K562 (cell line): Measurements from ENCODE around the gene TMEM266. TPM values are rescaled to one million over a fixed set of nuclear protein-coding genes. Genes with fewer than 3 reads are reported as not detected.
"Not testable (repeated sequence)": the region's sequence is repeated elsewhere in the genome, so short reads cannot be mapped to it uniquely, and the experiment has no call there.

Experiments
- ATAC-seq: fragments of 200-7000 bp; cut with Tn5 transposase; 3 replicates; pipeline ENCODE4 v1.9.1; 2020; ENCODE audit warnings: moderate library complexity
- BruUV-seq: library from RNA; stranded (reverse); fragments of 400-500 nt; replicated peaks from 2 replicates; lab custom pipeline; 2021; lab: Mats Ljungman, UMichigan
- CTCF ChIA-PET: fragments of 300-600 bp; formaldehyde crosslinking; extraction: SDS; loops from one replicate; lab custom pipeline; 2021; ENCODE audit warnings: low intra/inter-chr PET ratio; lab: Yijun Ruan, JAX
- POLR2A ChIA-PET: fragments of 300-600, 350-650 bp; sonication (Branson Sonifier 250); formaldehyde crosslinking; extraction: SDS; loops from one replicate; lab custom pipeline; 2021; ENCODE audit warnings: antibody characterized with exemption, inconsistent platforms; lab: Yijun Ruan, JAX
- DNase-seq, 4 experiments: peaks; one replicate each; pipeline versions ENCODE4 v3.0.0 to v3.0.0-alpha.2; 2011 to 2018; ENCODE audit warnings: low spot score in 3 of 4, mixed read lengths in 3 of 4; ENCODE audit errors: extremely low read depth in 1 of 4
- FAIRE-seq: peaks from 2 replicates; lab custom pipeline; 2011; peaks lifted over from hg19 to GRCh38; lab: Jason Lieb, UNC
- H2AFZ ChIP-seq: 2 replicates; pipeline ENCODE4 v1.6.0; 2011; ENCODE audit warnings: low read depth, low read length, control low read depth, inconsistent platforms
- H3K27ac ChIP-seq: fragments of 200-600 bp; 3 replicates; pipeline ENCODE4 v1.8.0; 2011; ENCODE audit warnings: low read depth, mild to moderate bottlenecking, control low read depth, inconsistent platforms, low read length, moderate library complexity, mixed read lengths; ENCODE audit errors: extremely low read depth
- H3K27me3 ChIP-seq, 2 experiments: fragments of 300-600 bp in 1 of 2; 2 replicates in 1 of 2; 3 replicates in 1 of 2; pipeline versions ENCODE4 v1.6.0 to v1.8.0; 2011; ENCODE audit warnings: inconsistent platforms in 2 of 2, low read length in 2 of 2, mild to moderate bottlenecking in 1 of 2, mixed read lengths in 1 of 2, moderate library complexity in 1 of 2; ENCODE audit not compliant: control insufficient read depth in 2 of 2, insufficient read depth in 2 of 2
- H3K36me3 ChIP-seq: fragments of 300-600 bp; 3 replicates; pipeline ENCODE4 v1.8.0; 2011; ENCODE audit warnings: mild to moderate bottlenecking, low read length, inconsistent platforms; ENCODE audit not compliant: control insufficient read depth, insufficient read depth
- H3K4me1 ChIP-seq, 2 experiments: fragments of 200-600 bp in 1 of 2; replicated peaks in 1 of 2; 2 replicates in 1 of 2; 3 replicates in 1 of 2; pipeline versions ENCODE4 v1.5.1 to v1.8.0; 2011; ENCODE audit warnings: inconsistent platforms in 2 of 2, low read length in 2 of 2, mild to moderate bottlenecking in 1 of 2, mixed read lengths in 1 of 2, moderate library complexity in 1 of 2; ENCODE audit not compliant: control insufficient read depth in 2 of 2, insufficient read depth in 2 of 2
- H3K4me2 ChIP-seq: 2 replicates; pipeline ENCODE4 v1.6.1; 2011; ENCODE audit warnings: low read length, control low read depth, inconsistent platforms, mixed read lengths; ENCODE audit not compliant: insufficient read depth
- H3K4me3 ChIP-seq: fragments of 200-600 bp; sonication (generic), shearing (Covaris generic); 2 replicates; pipeline ENCODE4 v1.5.1; 2016; ENCODE audit warnings: control low read depth, inconsistent platforms
- H3K79me2 ChIP-seq: fragments of 200-600 bp; 3 replicates; pipeline ENCODE4 v1.8.0; 2011; ENCODE audit warnings: low read length, inconsistent platforms; ENCODE audit not compliant: control insufficient read depth, insufficient read depth
- H3K9ac ChIP-seq, 2 experiments: 2 replicates each; pipeline versions ENCODE4 v1.6.0 to v1.6.1; 2011; ENCODE audit warnings: low read depth in 2 of 2, low read length in 2 of 2, control low read depth in 1 of 2, inconsistent platforms in 1 of 2, mild to moderate bottlenecking in 1 of 2, mixed read lengths in 1 of 2; ENCODE audit not compliant: insufficient read depth in 1 of 2
- H3K9me1 ChIP-seq: one replicate; pipeline ENCODE4 v1.6.0; 2011; ENCODE audit warnings: inconsistent platforms, mild to moderate bottlenecking, low read length, moderate library complexity; ENCODE audit not compliant: control insufficient read depth, insufficient read depth
- H3K9me3 ChIP-seq: replicated peaks from 2 replicates; pipeline ENCODE4 v1.5.1; 2011; ENCODE audit warnings: low read depth, low read length, inconsistent platforms; ENCODE audit not compliant: control insufficient read depth, insufficient read depth
- H4K20me1 ChIP-seq: replicated peaks from 2 replicates; pipeline ENCODE4 v1.6.1; 2011; ENCODE audit warnings: low read length, inconsistent platforms, mixed read lengths; ENCODE audit not compliant: control insufficient read depth, insufficient read depth
- ATF3 ChIP-seq, 2 experiments: fragments of 450-650 bp in 1 of 2; sonication (generic) in 1 of 2; formaldehyde crosslinking in 1 of 2; IDR thresholded peaks in 1 of 2; conservative IDR thresholded peaks in 1 of 2; 2 replicates each; pipeline versions ENCODE4 v1.6.1 to v1.8.1; 2016 to 2023; ENCODE audit warnings: mild to moderate bottlenecking in 2 of 2, moderate library complexity in 2 of 2, inconsistent platforms in 1 of 2, missing genetic modification reagents in 1 of 2
- HDAC1 ChIP-seq, 2 experiments: fragments of 450-650 bp; IDR thresholded peaks; 2 replicates each; pipeline ENCODE4 v1.6.1; 2016 to 2017; ENCODE audit warnings: inconsistent platforms in 1 of 2, mild to moderate bottlenecking in 1 of 2, moderate library complexity in 1 of 2
- SRSF7 ChIP-seq: fragments of 200-400 bp; formaldehyde crosslinking; optimal IDR thresholded peaks from 2 replicates; pipeline ENCODE3; 2017; ENCODE audit warnings: mild to moderate bottlenecking, low read depth, low read length
- TCF7 ChIP-seq: sonication (generic); IDR thresholded peaks from 2 replicates; pipeline ENCODE4 v1.6.1; 2016; ENCODE audit warnings: antibody characterized with exemption, borderline replicate concordance
- TGIF2 ChIP-seq: sonication (generic); formaldehyde crosslinking; IDR thresholded peaks from 2 replicates; pipeline ENCODE4 v1.8.1; 2022; ENCODE audit warnings: mild to moderate bottlenecking, missing genetic modification reagents, moderate library complexity
- WGBS: fragments of 100-300 bp; shearing (Covaris generic); methylation state at CpG from one replicate; pipeline ENCODE4 v1.1.6; 2016; ENCODE audit warnings: low coverage, mixed read lengths; ENCODE audit not compliant: insufficient coverage; ENCODE audit errors: missing lambda C conversion rate; 5-methylcytosine and 5-hydroxymethylcytosine counted together
- in situ Hi-C: fragments of 300-500 bp; cut with MboI; formaldehyde crosslinking; loops from 4 replicates; pipeline ENCODE4 v1.15.0; 2018; ENCODE audit warnings: inconsistent platforms, mixed read lengths
- intact Hi-C: fragments of 100-400 bp; cut with micrococcal nuclease; formaldehyde crosslinking; loops from 2 replicates; pipeline ENCODE4 v1.14.2; 2022
- polyA plus RNA-seq, 8 experiments: library from polyadenylated mRNA; depleted of rRNA in 4 of 8; stranded (reverse) in 5 of 8; unstranded in 3 of 8; fragments of >200 nt; fragmentation: Nextera tagmentation in 2 of 8; fragmentation: Illumina TruSeq in 1 of 8; extraction: Ambion mirVana in 2 of 8; extraction: Trizol in 1 of 8; gene quantifications; 2 replicates each; pipeline versions ENCODE4 v1.2.1 to v1.2.3, GENCODE V29; 2011 to 2014; ENCODE audit warnings: inconsistent platforms in 1 of 8, missing spikeins in 1 of 8
- total RNA-seq, 7 experiments: library from RNA; depleted of rRNA in 6 of 7; stranded (reverse); fragments of >200 nt in 6 of 7; fragmentation: Illumina TruSeq in 2 of 7; extraction: Trizol in 2 of 7; gene quantifications; 2 replicates each; pipeline versions ENCODE4 v1.2.1 to v1.2.3, GENCODE V29; 2011 to 2021; ENCODE audit warnings: low replicate concordance in 1 of 7
- TF ChIP-seq, protein P1 (sequence below): fragments of 250-450 bp; sonication (Bioruptor Pico); IDR thresholded peaks from 2 replicates; pipeline ENCODE4 v1.4.0; 2020; ENCODE audit warnings: mild to moderate bottlenecking, moderate library complexity, borderline replicate concordance

Gene TMEM266
- total and polyA plus RNA-seq, 9 of the 15 experiments (the other 6 are each of a cell fraction or from before 2014, with no cell fraction given), result not detected

DNA sequence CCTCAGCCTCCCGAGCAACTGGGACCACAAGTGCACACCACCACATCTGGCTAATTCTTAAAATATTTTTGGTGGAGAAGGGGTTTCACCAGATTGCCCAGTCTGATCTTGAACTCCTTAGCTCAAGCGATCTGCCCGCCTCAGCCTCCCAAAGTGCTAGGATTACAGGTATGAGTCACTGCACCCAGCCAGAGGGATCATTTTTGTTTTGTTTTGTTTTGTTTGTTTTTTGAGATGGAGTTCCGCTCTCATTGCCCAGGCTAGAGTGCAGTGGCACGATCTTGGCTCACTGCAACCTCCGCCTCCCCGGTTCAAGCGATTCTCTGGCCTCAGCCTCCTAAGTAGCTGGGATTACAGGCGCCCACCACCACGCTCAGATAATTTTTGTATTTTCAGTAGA, 5.6 kb upstream of the TMEM266 start:
- POLR2A ChIA-PET, result interaction anchor here (1.0 to 1.4 kb wide), 2 partner anchors 10 to 12 kb away, joined by 3 to 4 read pairs; no protein-coding TSS in a partner anchor
- DNase-seq; FAIRE-seq; H4K20me1 ChIP-seq; BruUV-seq; H3K79me2 ChIP-seq; H2AFZ ChIP-seq; in situ Hi-C loops; H3K9me1 ChIP-seq; CTCF ChIA-PET; H3K4me3 ChIP-seq; H3K4me2 ChIP-seq; H3K27ac ChIP-seq; ATAC-seq; TF ChIP-seq ATF3 (CRISPR knock-in tag; conservative IDR thresholded peaks at IDR 0.05): not testable (repeated sequence)
- intact Hi-C loops, result loop anchor here (10.0 kb wide), 2 partner anchors 239 to 269 kb away; no protein-coding TSS in a partner anchor
- TF ChIP-seq ATF3 (IDR thresholded peaks at IDR 0.05), result 0 out of 2 replicates have a peak, but pooled peaks have one; percentile 27
- TF ChIP-seq, all 486 proteins: peak for 1; not testable (repeated sequence) for 485
- not testable (repeated sequence) for H3K4me1 ChIP-seq, H3K9ac ChIP-seq, H3K9me3 ChIP-seq, H3K36me3 ChIP-seq
- peaks cover 16 to 18% of the 10 kb centered on the region in 2 experiments; a peak in 4 of 5 replicates for H3K27me3 ChIP-seq
- WGBS, result 2% methylated on average over 10 of the region's 10 CpGs

DNA sequence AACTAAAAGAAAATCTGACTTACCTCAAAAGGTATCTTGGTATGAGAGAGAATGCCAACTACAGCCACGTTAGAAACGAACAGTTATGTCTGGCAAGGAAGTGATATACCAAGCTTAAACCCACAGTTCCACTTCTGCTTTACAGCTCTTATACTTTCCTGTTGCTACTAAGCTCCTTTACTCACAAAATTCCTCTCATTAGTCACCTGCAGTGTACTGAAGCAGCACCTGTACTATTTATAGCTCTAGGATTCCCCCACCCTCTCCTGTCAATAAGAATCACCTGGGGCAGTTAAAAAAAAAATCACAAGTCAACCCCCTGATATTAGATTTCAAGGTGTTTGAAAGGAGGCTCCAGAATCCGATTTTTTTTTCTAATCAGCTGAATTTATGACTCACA, 2.9 kb upstream of the TMEM266 start:
- BruUV-seq, result no TSS peak
- TF ChIP-seq, protein P1, sequence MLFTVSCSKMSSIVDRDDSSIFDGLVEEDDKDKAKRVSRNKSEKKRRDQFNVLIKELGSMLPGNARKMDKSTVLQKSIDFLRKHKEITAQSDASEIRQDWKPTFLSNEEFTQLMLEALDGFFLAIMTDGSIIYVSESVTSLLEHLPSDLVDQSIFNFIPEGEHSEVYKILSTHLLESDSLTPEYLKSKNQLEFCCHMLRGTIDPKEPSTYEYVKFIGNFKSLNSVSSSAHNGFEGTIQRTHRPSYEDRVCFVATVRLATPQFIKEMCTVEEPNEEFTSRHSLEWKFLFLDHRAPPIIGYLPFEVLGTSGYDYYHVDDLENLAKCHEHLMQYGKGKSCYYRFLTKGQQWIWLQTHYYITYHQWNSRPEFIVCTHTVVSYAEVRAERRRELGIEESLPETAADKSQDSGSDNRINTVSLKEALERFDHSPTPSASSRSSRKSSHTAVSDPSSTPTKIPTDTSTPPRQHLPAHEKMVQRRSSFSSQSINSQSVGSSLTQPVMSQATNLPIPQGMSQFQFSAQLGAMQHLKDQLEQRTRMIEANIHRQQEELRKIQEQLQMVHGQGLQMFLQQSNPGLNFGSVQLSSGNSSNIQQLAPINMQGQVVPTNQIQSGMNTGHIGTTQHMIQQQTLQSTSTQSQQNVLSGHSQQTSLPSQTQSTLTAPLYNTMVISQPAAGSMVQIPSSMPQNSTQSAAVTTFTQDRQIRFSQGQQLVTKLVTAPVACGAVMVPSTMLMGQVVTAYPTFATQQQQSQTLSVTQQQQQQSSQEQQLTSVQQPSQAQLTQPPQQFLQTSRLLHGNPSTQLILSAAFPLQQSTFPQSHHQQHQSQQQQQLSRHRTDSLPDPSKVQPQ, result no peak
- TF ChIP-seq SRSF7 (no peak), TCF7 (no peak), HDAC1 (IDR thresholded peaks at IDR 0.05) (no peak), TGIF2 (CRISPR knock-in tag) (no peak)

More for the DNA sequence above, 2.9 kb upstream of the TMEM266 start:
- ChIA-PET POLR2A (interaction anchor here (1.0 kb wide), 1 partner anchor 9 kb away, joined by 3 read pairs; no protein-coding TSS in a partner anchor), CTCF (interaction anchor here (0.7 to 3.5 kb wide), 4 partner anchors 81 to 784 kb away, joined by 3 to 30 read pairs (median 6); no protein-coding TSS in a partner anchor)
- peaks cover 35 to 37% of the 10 kb centered on the region in 2 experiments for H3K27me3 ChIP-seq
- peaks cover 8% of the 10 kb centered on the region; the same call in 1 of the 2 replicates for H4K20me1 ChIP-seq
- H3K36me3 ChIP-seq, result no peaks in the 10 kb centered on the region
- ATAC-seq (no peak), FAIRE-seq (no peak), DNase-seq (no peak)
- H3K9me3 ChIP-seq, result no peaks in the 10 kb centered on the region
- in situ Hi-C loops, result loop anchor here (5.0 kb wide), 1 partner anchor 85 kb away; no protein-coding TSS in a partner anchor
- no peaks in the 10 kb centered on the region for H3K79me2 ChIP-seq
- no peak overlapping the region for H3K27ac ChIP-seq
- no peak overlapping the region for H2AFZ ChIP-seq
- intact Hi-C loops, result loop anchor here (1.0 to 10.0 kb wide), 3 partner anchors 82 to 272 kb away; no protein-coding TSS in a partner anchor
- H3K9ac ChIP-seq, result no peak overlapping the region
- H3K4me3 ChIP-seq, result no peak overlapping the region
- WGBS, result 0% methylated on average over 3 of the region's 3 CpGs
- H3K4me1 ChIP-seq, result peaks cover 0 to 10% of the 10 kb centered on the region in 2 experiments; a peak in 3 of 5 replicates
- no peaks in the 10 kb centered on the region for H3K9me1 ChIP-seq
- no peak overlapping the region for H3K4me2 ChIP-seq
